WTC11 (cell line): ENCODE data around the gene DTNBP1. TPM values are rescaled to one million over a fixed set of nuclear protein-coding genes. Genes with fewer than 3 reads are reported as not detected.

ENCODE experiments used
- ATAC-seq: fragments of 200-7000 bp; cut with Tn5 transposase; 2 replicates; pipeline ENCODE4 v1.10.0; 2021; ENCODE audit warnings: mild to moderate bottlenecking, moderate library complexity
- CTCF ChIA-PET: fragments of 300-600 bp; sonication (Branson Sonifier 250); formaldehyde crosslinking; loops from one replicate; lab custom pipeline; 2021; ENCODE audit warnings: antibody characterized with exemption; lab: Charles Lee
- POLR2A ChIA-PET: fragments of 350-600 bp; sonication (Branson Sonifier 250); formaldehyde crosslinking; loops from one replicate; lab custom pipeline; 2021; ENCODE audit warnings: antibody characterized with exemption; lab: Charles Lee
- DNase-seq: peaks from one replicate; pipeline ENCODE4 v3.0.0; 2021; ENCODE audit warnings: low spot score
- H3K27ac Mint-ChIP-seq: 2 replicates; pipeline ENCODE4 v1.8.0; 2021; ENCODE audit warnings: mixed read lengths
- H3K27me3 Mint-ChIP-seq: 2 replicates; pipeline ENCODE4 v1.8.0; 2021; ENCODE audit warnings: low read depth, mild to moderate bottlenecking, moderate library complexity, mixed read lengths
- H3K36me3 Mint-ChIP-seq: 2 replicates; pipeline ENCODE4 v1.8.0; 2021; ENCODE audit warnings: mixed read lengths
- H3K4me1 Mint-ChIP-seq: 2 replicates; pipeline ENCODE4 v1.8.0; 2022; ENCODE audit warnings: mixed read lengths
- H3K4me3 Mint-ChIP-seq: 2 replicates; pipeline ENCODE4 v1.8.0; 2021; ENCODE audit warnings: mild to moderate bottlenecking, moderate library complexity, mixed read lengths
- H3K9me3 Mint-ChIP-seq: 2 replicates; pipeline ENCODE4 v1.8.0; 2021; ENCODE audit warnings: mixed read lengths
- CREM ChIP-seq: sonication (generic); formaldehyde crosslinking; IDR thresholded peaks from 2 replicates; pipeline ENCODE4 v1.8.1; 2022; ENCODE audit warnings: mild to moderate bottlenecking, missing genetic modification reagents, moderate library complexity
- ETV6 ChIP-seq: sonication (generic); formaldehyde crosslinking; IDR thresholded peaks from 2 replicates; pipeline ENCODE4 v1.8.1; 2022; ENCODE audit warnings: mild to moderate bottlenecking, missing genetic modification reagents
- FOXJ3 ChIP-seq: sonication (generic); formaldehyde crosslinking; IDR thresholded peaks from 2 replicates; pipeline ENCODE4 v1.9.0; 2021; ENCODE audit warnings: missing genetic modification reagents, mild to moderate bottlenecking, borderline replicate concordance
- HMGA2 ChIP-seq: fragments of 250-450 bp; sonication (Bioruptor Pico); IDR thresholded peaks from 2 replicates; pipeline ENCODE4 v1.4.0; 2021; ENCODE audit warnings: mild to moderate bottlenecking, moderate library complexity
- JUN ChIP-seq: sonication (generic); formaldehyde crosslinking; IDR thresholded peaks from 2 replicates; pipeline ENCODE4 v1.8.0; 2023; ENCODE audit warnings: mild to moderate bottlenecking, missing genetic modification reagents
- KAT7 ChIP-seq: sonication (generic); formaldehyde crosslinking; IDR thresholded peaks from 2 replicates; pipeline ENCODE4 v1.8.1; 2023; ENCODE audit warnings: missing genetic modification reagents, mild to moderate bottlenecking, borderline replicate concordance
- NFE2L1 ChIP-seq: sonication (generic); formaldehyde crosslinking; IDR thresholded peaks from 2 replicates; pipeline ENCODE4 v1.8.1; 2023; ENCODE audit warnings: missing genetic modification reagents
- NR3C1 ChIP-seq: sonication (generic); formaldehyde crosslinking; conservative IDR thresholded peaks from 2 replicates; pipeline ENCODE4 v1.8.1; 2023; ENCODE audit warnings: low read depth, mild to moderate bottlenecking, missing genetic modification reagents
- SOX15 ChIP-seq: fragments of 250-450 bp; sonication (Bioruptor Pico); IDR thresholded peaks from 2 replicates; pipeline ENCODE4 v1.9.0; 2021; ENCODE audit warnings: mild to moderate bottlenecking
- TCF7 ChIP-seq: sonication (generic); formaldehyde crosslinking; IDR thresholded peaks from 2 replicates; pipeline ENCODE4 v1.8.0; 2022; ENCODE audit warnings: mild to moderate bottlenecking, low read depth, missing genetic modification reagents, moderate library complexity
- ZBTB21 ChIP-seq: sonication (generic); formaldehyde crosslinking; IDR thresholded peaks from 2 replicates; pipeline ENCODE4 v1.8.1; 2023; ENCODE audit warnings: mild to moderate bottlenecking, missing genetic modification reagents, borderline replicate concordance
- ZNF138 ChIP-seq: sonication (generic); formaldehyde crosslinking; conservative IDR thresholded peaks from 2 replicates; pipeline ENCODE4 v1.8.1; 2022; ENCODE audit warnings: mild to moderate bottlenecking, moderate library complexity, missing genetic modification reagents
- ZNF219 ChIP-seq: sonication (generic); formaldehyde crosslinking; IDR thresholded peaks from 2 replicates; pipeline ENCODE4 v1.8.0; 2023; ENCODE audit warnings: missing genetic modification reagents, mild to moderate bottlenecking, borderline replicate concordance
- ZNF317 ChIP-seq: sonication (generic); formaldehyde crosslinking; IDR thresholded peaks from 2 replicates; pipeline ENCODE4 v1.8.1; 2023; ENCODE audit warnings: low read depth, mild to moderate bottlenecking, moderate library complexity, missing genetic modification reagents, borderline replicate concordance
- ZNF416 ChIP-seq: fragments of 250-450 bp; sonication (Bioruptor Pico); IDR thresholded peaks from 2 replicates; pipeline ENCODE4 v1.9.0; 2021; ENCODE audit warnings: mild to moderate bottlenecking, inconsistent platforms
- ZNF671 ChIP-seq: fragments of 250-450 bp; sonication (Bioruptor Pico); IDR thresholded peaks from 2 replicates; pipeline ENCODE4 v1.8.0; 2021; ENCODE audit warnings: mild to moderate bottlenecking
- total RNA-seq: library from RNA; stranded (reverse); gene quantifications from 3 replicates; pipeline ENCODE4 v1.2.3, GENCODE V29; 2021
- TF ChIP-seq, protein P1 (sequence below): sonication (generic); formaldehyde crosslinking; IDR thresholded peaks from 2 replicates; pipeline ENCODE4 v1.8.1; 2023; ENCODE audit warnings: mild to moderate bottlenecking, missing genetic modification reagents
- TF ChIP-seq, protein P2 (sequence below): sonication (generic); formaldehyde crosslinking; IDR thresholded peaks from 2 replicates; pipeline ENCODE4 v1.8.0; 2023; ENCODE audit warnings: missing genetic modification reagents, mild to moderate bottlenecking, borderline replicate concordance
- TF ChIP-seq, protein P3 (sequence below): sonication (generic); formaldehyde crosslinking; IDR thresholded peaks from 2 replicates; pipeline ENCODE4 v1.8.1; 2023; ENCODE audit warnings: mild to moderate bottlenecking, missing genetic modification reagents
- TF ChIP-seq, protein P4 (sequence below): sonication (generic); formaldehyde crosslinking; IDR thresholded peaks from 2 replicates; pipeline ENCODE4 v1.8.1; 2023; ENCODE audit warnings: mild to moderate bottlenecking, moderate library complexity, missing genetic modification reagents
- TF ChIP-seq, protein P5 (sequence below): sonication (generic); formaldehyde crosslinking; IDR thresholded peaks from 2 replicates; pipeline ENCODE4 v1.8.0; 2022; ENCODE audit warnings: mild to moderate bottlenecking, missing genetic modification reagents
- TF ChIP-seq, protein P6 (sequence below): sonication (generic); formaldehyde crosslinking; IDR thresholded peaks from 2 replicates; pipeline ENCODE4 v1.8.1; 2023; ENCODE audit warnings: mild to moderate bottlenecking, missing genetic modification reagents, borderline replicate concordance

The DTNBP1 gene
- total RNA-seq, 1 experiment from 2014 or later: 15.1 TPM

DNA sequence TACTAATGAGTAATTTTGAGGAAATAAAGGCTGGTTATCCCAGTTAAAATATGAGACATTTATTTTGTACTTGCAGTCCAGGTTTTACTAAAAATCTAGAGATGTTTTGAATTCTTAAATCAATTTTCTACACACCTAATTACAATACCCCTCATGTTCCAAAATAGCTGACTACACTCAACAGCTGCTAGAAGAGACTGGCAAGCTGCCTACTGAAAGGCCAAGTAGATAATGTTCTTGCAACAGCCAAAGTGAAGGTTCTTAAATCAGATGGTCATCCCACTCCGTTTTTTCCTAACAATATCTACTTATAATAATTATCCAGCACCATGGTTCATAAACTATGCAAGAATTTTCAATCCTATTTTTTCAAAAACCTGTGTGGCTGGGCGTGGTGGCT lies 69.0 kb downstream of the DTNBP1 start:
- CTCF ChIA-PET: interaction anchor here (0.9 kb wide), 1 partner anchor 29 kb away, joined by 3 read pairs; no protein-coding TSS in a partner anchor
- TF ChIP-seq NR3C1 (CRISPR knock-in tag) (no peak), TCF7 (CRISPR knock-in tag) (no peak), ETV6 (no peak), FOXJ3 (CRISPR knock-in tag) (no peak), ZNF416 (CRISPR knock-in tag) (no peak), ZNF671 (CRISPR knock-in tag) (no peak), KAT7 (CRISPR knock-in tag) (no peak), JUN (no peak), ZNF317 (CRISPR knock-in tag) (no peak)
- TF ChIP-seq, protein P1, sequence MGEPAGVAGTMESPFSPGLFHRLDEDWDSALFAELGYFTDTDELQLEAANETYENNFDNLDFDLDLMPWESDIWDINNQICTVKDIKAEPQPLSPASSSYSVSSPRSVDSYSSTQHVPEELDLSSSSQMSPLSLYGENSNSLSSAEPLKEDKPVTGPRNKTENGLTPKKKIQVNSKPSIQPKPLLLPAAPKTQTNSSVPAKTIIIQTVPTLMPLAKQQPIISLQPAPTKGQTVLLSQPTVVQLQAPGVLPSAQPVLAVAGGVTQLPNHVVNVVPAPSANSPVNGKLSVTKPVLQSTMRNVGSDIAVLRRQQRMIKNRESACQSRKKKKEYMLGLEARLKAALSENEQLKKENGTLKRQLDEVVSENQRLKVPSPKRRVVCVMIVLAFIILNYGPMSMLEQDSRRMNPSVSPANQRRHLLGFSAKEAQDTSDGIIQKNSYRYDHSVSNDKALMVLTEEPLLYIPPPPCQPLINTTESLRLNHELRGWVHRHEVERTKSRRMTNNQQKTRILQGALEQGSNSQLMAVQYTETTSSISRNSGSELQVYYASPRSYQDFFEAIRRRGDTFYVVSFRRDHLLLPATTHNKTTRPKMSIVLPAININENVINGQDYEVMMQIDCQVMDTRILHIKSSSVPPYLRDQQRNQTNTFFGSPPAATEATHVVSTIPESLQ: no peak
- TF ChIP-seq, protein P2, sequence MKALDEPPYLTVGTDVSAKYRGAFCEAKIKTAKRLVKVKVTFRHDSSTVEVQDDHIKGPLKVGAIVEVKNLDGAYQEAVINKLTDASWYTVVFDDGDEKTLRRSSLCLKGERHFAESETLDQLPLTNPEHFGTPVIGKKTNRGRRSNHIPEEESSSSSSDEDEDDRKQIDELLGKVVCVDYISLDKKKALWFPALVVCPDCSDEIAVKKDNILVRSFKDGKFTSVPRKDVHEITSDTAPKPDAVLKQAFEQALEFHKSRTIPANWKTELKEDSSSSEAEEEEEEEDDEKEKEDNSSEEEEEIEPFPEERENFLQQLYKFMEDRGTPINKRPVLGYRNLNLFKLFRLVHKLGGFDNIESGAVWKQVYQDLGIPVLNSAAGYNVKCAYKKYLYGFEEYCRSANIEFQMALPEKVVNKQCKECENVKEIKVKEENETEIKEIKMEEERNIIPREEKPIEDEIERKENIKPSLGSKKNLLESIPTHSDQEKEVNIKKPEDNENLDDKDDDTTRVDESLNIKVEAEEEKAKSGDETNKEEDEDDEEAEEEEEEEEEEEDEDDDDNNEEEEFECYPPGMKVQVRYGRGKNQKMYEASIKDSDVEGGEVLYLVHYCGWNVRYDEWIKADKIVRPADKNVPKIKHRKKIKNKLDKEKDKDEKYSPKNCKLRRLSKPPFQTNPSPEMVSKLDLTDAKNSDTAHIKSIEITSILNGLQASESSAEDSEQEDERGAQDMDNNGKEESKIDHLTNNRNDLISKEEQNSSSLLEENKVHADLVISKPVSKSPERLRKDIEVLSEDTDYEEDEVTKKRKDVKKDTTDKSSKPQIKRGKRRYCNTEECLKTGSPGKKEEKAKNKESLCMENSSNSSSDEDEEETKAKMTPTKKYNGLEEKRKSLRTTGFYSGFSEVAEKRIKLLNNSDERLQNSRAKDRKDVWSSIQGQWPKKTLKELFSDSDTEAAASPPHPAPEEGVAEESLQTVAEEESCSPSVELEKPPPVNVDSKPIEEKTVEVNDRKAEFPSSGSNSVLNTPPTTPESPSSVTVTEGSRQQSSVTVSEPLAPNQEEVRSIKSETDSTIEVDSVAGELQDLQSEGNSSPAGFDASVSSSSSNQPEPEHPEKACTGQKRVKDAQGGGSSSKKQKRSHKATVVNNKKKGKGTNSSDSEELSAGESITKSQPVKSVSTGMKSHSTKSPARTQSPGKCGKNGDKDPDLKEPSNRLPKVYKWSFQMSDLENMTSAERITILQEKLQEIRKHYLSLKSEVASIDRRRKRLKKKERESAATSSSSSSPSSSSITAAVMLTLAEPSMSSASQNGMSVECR (CRISPR knock-in tag): no peak
- ATAC-seq: no peak

DNA sequence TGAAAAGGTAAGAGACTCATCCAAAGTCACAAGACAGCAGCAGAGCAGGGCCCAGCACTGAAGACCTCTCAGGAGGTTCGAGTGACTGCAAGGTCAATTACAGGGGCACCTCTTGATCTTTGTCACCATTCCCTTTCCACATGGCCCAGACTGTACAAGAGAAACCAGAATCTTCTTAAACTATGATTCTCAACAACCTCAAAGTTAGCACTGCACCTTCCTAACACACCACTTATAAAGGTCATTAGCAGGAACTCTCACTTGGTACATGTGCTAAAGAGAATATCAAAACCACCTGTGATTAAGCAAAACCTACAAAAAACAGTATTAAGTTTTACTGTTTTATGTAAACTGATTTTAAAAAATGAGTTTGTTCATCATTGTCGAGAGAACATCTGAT lies 70.2 kb downstream of the DTNBP1 start:
- Mint-ChIP-seq H3K4me1 (peaks cover 10% of the 10 kb centered on the region), H3K27me3 (no peaks in the 10 kb centered on the region), H3K9me3 (no peaks in the 10 kb centered on the region), H3K27ac (no peak overlapping the region), H3K4me3 (no peak overlapping the region), H3K36me3 (no peaks in the 10 kb centered on the region; the same call in 1 of the 2 replicates)
- no peak for DNase-seq
- ATAC-seq: no peak
- ChIA-PET CTCF (no interaction called here), POLR2A (no interaction called here)
- no peak for TF ChIP-seq NFE2L1 (CRISPR knock-in tag)
- TF ChIP-seq SOX15 (CRISPR knock-in tag): no peak
- TF ChIP-seq, protein P3, sequence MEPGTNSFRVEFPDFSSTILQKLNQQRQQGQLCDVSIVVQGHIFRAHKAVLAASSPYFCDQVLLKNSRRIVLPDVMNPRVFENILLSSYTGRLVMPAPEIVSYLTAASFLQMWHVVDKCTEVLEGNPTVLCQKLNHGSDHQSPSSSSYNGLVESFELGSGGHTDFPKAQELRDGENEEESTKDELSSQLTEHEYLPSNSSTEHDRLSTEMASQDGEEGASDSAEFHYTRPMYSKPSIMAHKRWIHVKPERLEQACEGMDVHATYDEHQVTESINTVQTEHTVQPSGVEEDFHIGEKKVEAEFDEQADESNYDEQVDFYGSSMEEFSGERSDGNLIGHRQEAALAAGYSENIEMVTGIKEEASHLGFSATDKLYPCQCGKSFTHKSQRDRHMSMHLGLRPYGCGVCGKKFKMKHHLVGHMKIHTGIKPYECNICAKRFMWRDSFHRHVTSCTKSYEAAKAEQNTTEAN (CRISPR knock-in tag): no peak
- TF ChIP-seq ZNF219 (CRISPR knock-in tag): no peak
- TF ChIP-seq, protein P4, sequence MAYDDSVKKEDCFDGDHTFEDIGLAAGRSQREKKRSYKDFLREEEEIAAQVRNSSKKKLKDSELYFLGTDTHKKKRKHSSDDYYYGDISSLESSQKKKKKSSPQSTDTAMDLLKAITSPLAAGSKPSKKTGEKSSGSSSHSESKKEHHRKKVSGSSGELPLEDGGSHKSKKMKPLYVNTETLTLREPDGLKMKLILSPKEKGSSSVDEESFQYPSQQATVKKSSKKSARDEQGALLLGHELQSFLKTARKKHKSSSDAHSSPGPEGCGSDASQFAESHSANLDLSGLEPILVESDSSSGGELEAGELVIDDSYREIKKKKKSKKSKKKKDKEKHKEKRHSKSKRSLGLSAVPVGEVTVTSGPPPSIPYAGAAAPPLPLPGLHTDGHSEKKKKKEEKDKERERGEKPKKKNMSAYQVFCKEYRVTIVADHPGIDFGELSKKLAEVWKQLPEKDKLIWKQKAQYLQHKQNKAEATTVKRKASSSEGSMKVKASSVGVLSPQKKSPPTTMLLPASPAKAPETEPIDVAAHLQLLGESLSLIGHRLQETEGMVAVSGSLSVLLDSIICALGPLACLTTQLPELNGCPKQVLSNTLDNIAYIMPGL (CRISPR knock-in tag): no peak
- TF ChIP-seq HMGA2 (CRISPR knock-in tag): no peak
- TF ChIP-seq, protein P5, sequence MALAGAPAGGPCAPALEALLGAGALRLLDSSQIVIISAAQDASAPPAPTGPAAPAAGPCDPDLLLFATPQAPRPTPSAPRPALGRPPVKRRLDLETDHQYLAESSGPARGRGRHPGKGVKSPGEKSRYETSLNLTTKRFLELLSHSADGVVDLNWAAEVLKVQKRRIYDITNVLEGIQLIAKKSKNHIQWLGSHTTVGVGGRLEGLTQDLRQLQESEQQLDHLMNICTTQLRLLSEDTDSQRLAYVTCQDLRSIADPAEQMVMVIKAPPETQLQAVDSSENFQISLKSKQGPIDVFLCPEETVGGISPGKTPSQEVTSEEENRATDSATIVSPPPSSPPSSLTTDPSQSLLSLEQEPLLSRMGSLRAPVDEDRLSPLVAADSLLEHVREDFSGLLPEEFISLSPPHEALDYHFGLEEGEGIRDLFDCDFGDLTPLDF (CRISPR knock-in tag): no peak
- TF ChIP-seq ZNF416 (CRISPR knock-in tag): no peak
- no peak for TF ChIP-seq ZBTB21
- TF ChIP-seq ZNF138: no peak
- TF ChIP-seq TCF7 (CRISPR knock-in tag): no peak
- no peak for TF ChIP-seq CREM (CRISPR knock-in tag)
- TF ChIP-seq, protein P6, sequence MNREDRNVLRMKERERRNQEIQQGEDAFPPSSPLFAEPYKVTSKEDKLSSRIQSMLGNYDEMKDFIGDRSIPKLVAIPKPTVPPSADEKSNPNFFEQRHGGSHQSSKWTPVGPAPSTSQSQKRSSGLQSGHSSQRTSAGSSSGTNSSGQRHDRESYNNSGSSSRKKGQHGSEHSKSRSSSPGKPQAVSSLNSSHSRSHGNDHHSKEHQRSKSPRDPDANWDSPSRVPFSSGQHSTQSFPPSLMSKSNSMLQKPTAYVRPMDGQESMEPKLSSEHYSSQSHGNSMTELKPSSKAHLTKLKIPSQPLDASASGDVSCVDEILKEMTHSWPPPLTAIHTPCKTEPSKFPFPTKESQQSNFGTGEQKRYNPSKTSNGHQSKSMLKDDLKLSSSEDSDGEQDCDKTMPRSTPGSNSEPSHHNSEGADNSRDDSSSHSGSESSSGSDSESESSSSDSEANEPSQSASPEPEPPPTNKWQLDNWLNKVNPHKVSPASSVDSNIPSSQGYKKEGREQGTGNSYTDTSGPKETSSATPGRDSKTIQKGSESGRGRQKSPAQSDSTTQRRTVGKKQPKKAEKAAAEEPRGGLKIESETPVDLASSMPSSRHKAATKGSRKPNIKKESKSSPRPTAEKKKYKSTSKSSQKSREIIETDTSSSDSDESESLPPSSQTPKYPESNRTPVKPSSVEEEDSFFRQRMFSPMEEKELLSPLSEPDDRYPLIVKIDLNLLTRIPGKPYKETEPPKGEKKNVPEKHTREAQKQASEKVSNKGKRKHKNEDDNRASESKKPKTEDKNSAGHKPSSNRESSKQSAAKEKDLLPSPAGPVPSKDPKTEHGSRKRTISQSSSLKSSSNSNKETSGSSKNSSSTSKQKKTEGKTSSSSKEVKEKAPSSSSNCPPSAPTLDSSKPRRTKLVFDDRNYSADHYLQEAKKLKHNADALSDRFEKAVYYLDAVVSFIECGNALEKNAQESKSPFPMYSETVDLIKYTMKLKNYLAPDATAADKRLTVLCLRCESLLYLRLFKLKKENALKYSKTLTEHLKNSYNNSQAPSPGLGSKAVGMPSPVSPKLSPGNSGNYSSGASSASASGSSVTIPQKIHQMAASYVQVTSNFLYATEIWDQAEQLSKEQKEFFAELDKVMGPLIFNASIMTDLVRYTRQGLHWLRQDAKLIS (CRISPR knock-in tag): no peak

More for the DNA sequence above, 69.0 kb downstream of the DTNBP1 start:
- H3K9me3 Mint-ChIP-seq: no peaks in the 10 kb centered on the region
- H3K36me3 Mint-ChIP-seq: no peaks in the 10 kb centered on the region; the same call in 1 of the 2 replicates
- H3K4me1 Mint-ChIP-seq: peaks cover 10% of the 10 kb centered on the region
- no peak overlapping the region for H3K27ac Mint-ChIP-seq
- H3K27me3 Mint-ChIP-seq: no peaks in the 10 kb centered on the region
- H3K4me3 Mint-ChIP-seq: no peak overlapping the region
- DNase-seq: no peak
- POLR2A ChIA-PET: no interaction called here
